Endothelial cell of umbilical vein (primary cell): ENCODE results near the gene SPINK1. TPM values are rescaled to one million over a fixed set of nuclear protein-coding genes. Genes with fewer than 3 reads are reported as not detected.

ENCODE experiments used
- BruUV-seq: library from RNA; stranded (reverse); fragments of 400-500 nt; replicated peaks from 2 replicates; lab custom pipeline; 2021; lab: Mats Ljungman, UMichigan
- CTCF ChIA-PET: fragments of 300-600, 350-600 bp; sonication (Branson Sonifier 250); formaldehyde crosslinking; loops from one replicate; lab custom pipeline; 2021; ENCODE audit warnings: antibody characterized with exemption, inconsistent platforms; lab: Charles Lee
- POLR2A ChIA-PET: fragments of 300-600, 350-600 bp; sonication (Branson Sonifier 250); formaldehyde crosslinking; loops from one replicate; lab custom pipeline; 2021; ENCODE audit warnings: antibody characterized with exemption, inconsistent platforms; lab: Charles Lee
- DNase-seq: peaks from one replicate; pipeline ENCODE4 v3.0.0-alpha.2; 2011; ENCODE audit warnings: low read depth, low spot score
- FAIRE-seq: peaks from 2 replicates; lab custom pipeline; 2011; peaks lifted over from hg19 to GRCh38; lab: Jason Lieb, UNC
- H2AFZ ChIP-seq: 2 replicates; pipeline ENCODE4 v1.6.0; 2012; ENCODE audit warnings: low read depth, low read length, control low read depth, inconsistent platforms
- H3K27ac ChIP-seq: 2 replicates; pipeline ENCODE4 v1.5.1; 2011; ENCODE audit warnings: low read depth, mild to moderate bottlenecking, control low read depth, low read length, moderate library complexity; ENCODE audit not compliant: insufficient read depth
- H3K27me3 ChIP-seq, 2 experiments: 2 replicates each; pipeline versions ENCODE4 v1.6.0 to v1.6.1; 2011; ENCODE audit warnings: low read length in 2 of 2, mixed read lengths in 1 of 2; ENCODE audit not compliant: control insufficient read depth in 2 of 2, insufficient read depth in 2 of 2
- H3K36me3 ChIP-seq, 2 experiments: 2 replicates in 1 of 2; 3 replicates in 1 of 2; pipeline ENCODE4 v1.5.1; 2011; ENCODE audit warnings: low read length in 2 of 2, mild to moderate bottlenecking in 1 of 2, moderate library complexity in 1 of 2; ENCODE audit not compliant: control insufficient read depth in 2 of 2, insufficient read depth in 2 of 2; ENCODE audit errors: extremely low read depth in 1 of 2
- H3K4me1 ChIP-seq: 3 replicates; pipeline ENCODE4 v1.5.1; 2011; ENCODE audit warnings: mild to moderate bottlenecking, low read length; ENCODE audit not compliant: control insufficient read depth, insufficient read depth; ENCODE audit errors: extremely low read depth
- H3K4me2 ChIP-seq: 2 replicates; pipeline ENCODE4 v1.6.1; 2011; ENCODE audit warnings: low read length, control low read depth, mixed read lengths; ENCODE audit not compliant: insufficient read depth
- H3K4me3 ChIP-seq, 3 experiments: fragments of 200-600 bp in 1 of 3; sonication (generic), shearing (Covaris generic) in 1 of 3; replicated peaks in 1 of 3; 2 replicates each; pipeline ENCODE4 v1.5.1; 2011 to 2016; ENCODE audit warnings: control low read depth in 3 of 3, low read length in 3 of 3, mild to moderate bottlenecking in 2 of 3, inconsistent platforms in 1 of 3, low read depth in 1 of 3, moderate library complexity in 1 of 3; ENCODE audit not compliant: insufficient read depth in 1 of 3
- H3K79me2 ChIP-seq: 2 replicates; pipeline ENCODE4 v1.6.0; 2012; ENCODE audit warnings: low read length, inconsistent platforms; ENCODE audit not compliant: control insufficient read depth, insufficient read depth
- H3K9ac ChIP-seq: replicated peaks from 2 replicates; pipeline ENCODE3; 2011; ENCODE audit warnings: low read length, control low read depth; ENCODE audit not compliant: insufficient read depth; ENCODE audit errors: extremely low read depth
- H3K9me1 ChIP-seq: replicated peaks from 3 replicates; pipeline ENCODE4 v1.6.0; 2011; ENCODE audit warnings: mild to moderate bottlenecking, low read length; ENCODE audit not compliant: control insufficient read depth, insufficient read depth; ENCODE audit errors: extremely low read depth
- H3K9me3 ChIP-seq: replicated peaks from 2 replicates; pipeline ENCODE4 v1.5.1; 2012; ENCODE audit warnings: low read length, inconsistent platforms; ENCODE audit not compliant: control insufficient read depth, insufficient read depth
- H4K20me1 ChIP-seq: replicated peaks from 2 replicates; pipeline ENCODE3; 2011; ENCODE audit warnings: mild to moderate bottlenecking, low read length; ENCODE audit not compliant: control insufficient read depth, insufficient read depth; ENCODE audit errors: extremely low read depth
- EZH2 ChIP-seq: IDR thresholded peaks from 2 replicates; pipeline ENCODE4 v1.6.1; 2012; ENCODE audit warnings: borderline replicate concordance, low read depth, mild to moderate bottlenecking, moderate library complexity, low read length, inconsistent platforms; ENCODE audit not compliant: severe bottlenecking
- FOS ChIP-seq: IDR thresholded peaks from 2 replicates; pipeline ENCODE4 v1.6.1; 2011; ENCODE audit warnings: mild to moderate bottlenecking, low read length, moderate library complexity, borderline replicate concordance; ENCODE audit not compliant: insufficient read depth
- GATA2 ChIP-seq: IDR thresholded peaks from 2 replicates; pipeline ENCODE4 v1.7.0; 2011; ENCODE audit warnings: low read depth, mild to moderate bottlenecking, moderate library complexity, mixed read lengths, low read length; ENCODE audit not compliant: insufficient read length, insufficient read depth
- JUN ChIP-seq: IDR thresholded peaks from 2 replicates; pipeline ENCODE4 v1.6.1; 2011; ENCODE audit warnings: borderline replicate concordance, low read depth; ENCODE audit not compliant: insufficient read length, insufficient read depth
- MYC ChIP-seq: IDR thresholded peaks from one replicate; pipeline ENCODE4 v1.6.1; 2011; ENCODE audit warnings: mild to moderate bottlenecking, low read depth, low read length
- POLR2A ChIP-seq: IDR thresholded peaks from 2 replicates; pipeline ENCODE4 v1.6.1; 2012; ENCODE audit warnings: low read depth, mild to moderate bottlenecking, control low read depth, low read length
- POLR2AphosphoS5 ChIP-seq: IDR thresholded peaks from 2 replicates; pipeline ENCODE4 v1.6.1; 2012; ENCODE audit warnings: low read depth, mild to moderate bottlenecking, control low read depth, low read length, moderate library complexity; ENCODE audit not compliant: insufficient read depth
- dilution Hi-C: fragments of 300-500 bp; cut with MboI; formaldehyde crosslinking; loops from one replicate; pipeline ENCODE4 v1.15.0; 2019; ENCODE audit warnings: low sequenced_read_pairs; ENCODE audit not compliant: extremely low pct_ligation_motif_present
- intact Hi-C: fragments of 100-400 bp; cut with micrococcal nuclease; formaldehyde crosslinking; loops from one replicate; pipeline ENCODE4 v1.10.0; 2022
- polyA plus RNA-seq, 4 experiments: library from polyadenylated mRNA; depleted of rRNA in 3 of 4; stranded (reverse) in 3 of 4; unstranded in 1 of 4; fragments of >200 nt; gene quantifications; 2 replicates each; pipeline versions ENCODE4 v1.2.1 to v1.2.3, GENCODE V29; 2011 to 2012; ENCODE audit warnings: missing spikeins in 1 of 4
- total RNA-seq: library from RNA; stranded (reverse); gene quantifications from 2 replicates; pipeline ENCODE4 v1.2.3, GENCODE V29; 2021
- TF ChIP-seq, protein P1 (sequence below), 2 donors: IDR thresholded peaks; 1 replicate in 1 of 2; 2 replicates in 1 of 2; pipeline ENCODE4 v1.5.1; 2011; ENCODE audit warnings: low read length in 2 of 2, mild to moderate bottlenecking in 2 of 2, moderate library complexity in 2 of 2, control low read depth in 1 of 2, inconsistent platforms in 1 of 2, low read depth in 1 of 2; ENCODE audit not compliant: insufficient read depth in 1 of 2; ENCODE audit errors: extremely low read depth in 1 of 2
- TF ChIP-seq, protein P2 (sequence below): IDR thresholded peaks from 2 replicates; pipeline ENCODE4 v1.6.1; 2011; ENCODE audit not compliant: insufficient read depth, insufficient read length

SPINK1 gene
- total and polyA plus RNA-seq, 2 donors (not counting 3 experiments of a cell fraction or from before 2014, with no cell fraction given), result not detected

DNA sequence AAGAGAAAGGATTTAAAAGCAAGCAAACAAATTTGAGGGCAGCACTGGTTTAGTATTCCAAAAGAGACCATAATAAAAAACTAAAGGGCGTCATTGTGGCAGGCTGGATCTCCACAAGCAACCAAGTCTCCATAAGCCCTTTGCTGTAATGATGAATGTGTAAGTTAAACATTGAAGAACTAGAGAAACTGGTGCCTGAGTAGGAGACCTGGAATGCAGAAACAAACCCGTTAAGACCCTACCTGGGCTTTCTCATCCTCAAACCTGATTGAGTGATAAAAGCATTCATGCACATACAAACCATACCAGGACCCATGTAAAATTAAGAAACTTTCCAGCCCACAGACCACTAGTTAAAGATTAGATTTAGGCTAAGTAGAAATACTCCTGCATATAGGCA is 45.2 kb upstream of the SPINK1 start:
- CTCF ChIA-PET, result interaction anchor here (1.0 kb wide), 1 partner anchor 11 kb away, joined by 4 read pairs; no protein-coding TSS in a partner anchor

DNA sequence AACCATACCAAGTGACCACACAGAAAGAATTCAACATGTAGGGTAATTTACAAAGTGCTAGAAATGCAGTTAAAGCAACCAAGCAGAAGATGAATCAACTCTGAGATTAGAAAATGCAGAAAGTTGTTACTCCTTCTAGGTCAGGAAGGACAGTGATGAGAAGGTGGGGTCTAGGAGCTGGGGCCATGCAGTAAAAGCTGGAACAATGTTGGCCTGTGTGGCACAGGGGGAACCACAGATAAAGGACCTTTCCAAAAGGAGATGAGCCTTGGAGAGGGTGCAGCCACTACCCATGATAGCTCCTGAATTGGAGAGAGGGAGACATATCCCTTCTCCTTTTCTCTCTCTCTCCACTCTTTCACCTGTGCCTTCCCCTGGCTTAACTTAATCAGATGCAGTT is 44.7 kb upstream of the SPINK1 start:
- Histone ChIP-seq H3K4me1 (no peaks in the 10 kb centered on the region), H3K9me3 (no peaks in the 10 kb centered on the region), H3K4me2 (no peak overlapping the region), H2AFZ (no peak overlapping the region), H3K9ac (no peak overlapping the region), H4K20me1 (no peaks in the 10 kb centered on the region), H3K9me1 (no peaks in the 10 kb centered on the region), H3K4me3 (no peak overlapping the region), H3K36me3 (no peaks in the 10 kb centered on the region), H3K27ac (no peak overlapping the region), H3K27me3 (peaks cover 4 to 6% of the 10 kb centered on the region in 2 experiments), H3K79me2 (no peaks in the 10 kb centered on the region)
- BruUV-seq, result no TSS peak
- CTCF ChIA-PET, result interaction anchor here (1.0 kb wide), 1 partner anchor 11 kb away, joined by 4 read pairs; no protein-coding TSS in a partner anchor
- FAIRE-seq (no peak), DNase-seq (no peak)
- POLR2A ChIA-PET, result no interaction called here
- intact Hi-C loops (no loop called here), dilution Hi-C loops (no loop called here)
- TF ChIP-seq POLR2A (no peak), FOS (no peak), POLR2AphosphoS5 (no peak), MYC (no peak), EZH2 (no peak), JUN (no peak), GATA2 (no peak)
- TF ChIP-seq, protein P1, sequence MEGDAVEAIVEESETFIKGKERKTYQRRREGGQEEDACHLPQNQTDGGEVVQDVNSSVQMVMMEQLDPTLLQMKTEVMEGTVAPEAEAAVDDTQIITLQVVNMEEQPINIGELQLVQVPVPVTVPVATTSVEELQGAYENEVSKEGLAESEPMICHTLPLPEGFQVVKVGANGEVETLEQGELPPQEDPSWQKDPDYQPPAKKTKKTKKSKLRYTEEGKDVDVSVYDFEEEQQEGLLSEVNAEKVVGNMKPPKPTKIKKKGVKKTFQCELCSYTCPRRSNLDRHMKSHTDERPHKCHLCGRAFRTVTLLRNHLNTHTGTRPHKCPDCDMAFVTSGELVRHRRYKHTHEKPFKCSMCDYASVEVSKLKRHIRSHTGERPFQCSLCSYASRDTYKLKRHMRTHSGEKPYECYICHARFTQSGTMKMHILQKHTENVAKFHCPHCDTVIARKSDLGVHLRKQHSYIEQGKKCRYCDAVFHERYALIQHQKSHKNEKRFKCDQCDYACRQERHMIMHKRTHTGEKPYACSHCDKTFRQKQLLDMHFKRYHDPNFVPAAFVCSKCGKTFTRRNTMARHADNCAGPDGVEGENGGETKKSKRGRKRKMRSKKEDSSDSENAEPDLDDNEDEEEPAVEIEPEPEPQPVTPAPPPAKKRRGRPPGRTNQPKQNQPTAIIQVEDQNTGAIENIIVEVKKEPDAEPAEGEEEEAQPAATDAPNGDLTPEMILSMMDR (IDR thresholded peaks at IDR 0.05; ENCODE audit: extremely low read depth in 1 of 2, insufficient read depth in 1 of 2, low read depth in 1 of 2, low read length in 2 of 2), result no peak
- TF ChIP-seq, protein P2, sequence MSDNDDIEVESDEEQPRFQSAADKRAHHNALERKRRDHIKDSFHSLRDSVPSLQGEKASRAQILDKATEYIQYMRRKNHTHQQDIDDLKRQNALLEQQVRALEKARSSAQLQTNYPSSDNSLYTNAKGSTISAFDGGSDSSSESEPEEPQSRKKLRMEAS, result no peak

More for the DNA sequence above, 45.2 kb upstream of the SPINK1 start:
- no peaks in the 10 kb centered on the region for H4K20me1 ChIP-seq
- no peak overlapping the region for H2AFZ ChIP-seq
- POLR2A ChIA-PET, result no interaction called here
- no TSS peak for BruUV-seq
- no peaks in the 10 kb centered on the region for H3K9me1 ChIP-seq
- dilution Hi-C loops (no loop called here), intact Hi-C loops (no loop called here)
- H3K9me3 ChIP-seq, result no peaks in the 10 kb centered on the region
- no peak overlapping the region for H3K4me3 ChIP-seq
- no peaks in the 10 kb centered on the region for H3K4me1 ChIP-seq
- no peak for FAIRE-seq
- H3K79me2 ChIP-seq, result no peaks in the 10 kb centered on the region
- peaks cover 4 to 8% of the 10 kb centered on the region in 2 experiments for H3K27me3 ChIP-seq
- no peak overlapping the region for H3K4me2 ChIP-seq
- H3K9ac ChIP-seq, result no peak overlapping the region
- no peak overlapping the region for H3K27ac ChIP-seq
- no peaks in the 10 kb centered on the region for H3K36me3 ChIP-seq
- TF ChIP-seq MYC (no peak), FOS (no peak), EZH2 (no peak), GATA2 (no peak), POLR2A (no peak)
- TF ChIP-seq, protein P2, result no peak
- no peak for DNase-seq
